BLaER1 treated with 17β-estradiol and CSF1 and Interleukin-3, amounts not matched to agents 10 nM and 100 nM (cell line): Measurements from ENCODE around the gene SLCO3A1.
A peak's percentile ranks its signal among the peaks of the same experiment; 100 is the strongest.

Experiments used
- H3K27ac ChIP-seq, 11 experiments: shearing (Covaris generic); formaldehyde crosslinking; 2 replicates each; pipeline ENCODE4 v1.8.1; 2022
- H3K27me3 ChIP-seq, 11 experiments: shearing (Covaris generic); formaldehyde crosslinking; 2 replicates each; pipeline ENCODE4 v1.8.1; 2022
- H3K36me3 ChIP-seq, 11 experiments: shearing (Covaris generic); formaldehyde crosslinking; 2 replicates each; pipeline ENCODE4 v1.8.1; 2022
- H3K4me1 ChIP-seq, 10 experiments: shearing (Covaris generic); formaldehyde crosslinking; 2 replicates each; pipeline ENCODE4 v1.8.1; 2022
- H3K4me2 ChIP-seq, 11 experiments: shearing (Covaris generic); formaldehyde crosslinking; 2 replicates each; pipeline ENCODE4 v1.8.1; 2022
- H3K4me3 ChIP-seq, 10 experiments: shearing (Covaris generic); formaldehyde crosslinking; 2 replicates each; pipeline ENCODE4 v1.8.1; 2022
- H3K9ac ChIP-seq, 11 experiments: shearing (Covaris generic); formaldehyde crosslinking; 2 replicates each; pipeline ENCODE4 v1.8.1; 2022
- H3K9me3 ChIP-seq, 11 experiments: shearing (Covaris generic); formaldehyde crosslinking; replicated peaks in 1 of 11; 2 replicates each; pipeline ENCODE4 v1.8.1; 2022
- H4K20me1 ChIP-seq, 11 experiments: shearing (Covaris generic); formaldehyde crosslinking; 2 replicates each; pipeline ENCODE4 v1.8.1; 2022
- Cebpa-rat ChIP-seq, 11 experiments: shearing (Covaris generic); IDR thresholded peaks; 2 replicates each; pipeline ENCODE4 v1.8.1; 2022

Gene SLCO3A1

GRCh38 chr15:91936182-91936775 is 82.8 kb downstream of the SLCO3A1 start:
- Histone ChIP-seq H3K4me2 (peak overlapping the region in 5 of 11 experiments; percentile 11 to 87 (median 52); a peak in 8 of 22 replicates), H3K4me3 (no peak overlapping the region), H3K27ac (peak overlapping the region in 2 of 11 experiments; percentile 1 to 7; a peak in 2 of 22 replicates), H4K20me1 (no peaks in the 10 kb centered on the region; a peak in 1 of 22 replicates), H3K9ac (no peak overlapping the region), H3K4me1 (peaks cover 7 to 59% (median 26%) of the 10 kb centered on the region in 10 experiments), H3K27me3 (no peaks in the 10 kb centered on the region), H3K36me3 (no peaks in the 10 kb centered on the region), H3K9me3 (peaks cover 5 to 11% (median 8%) of the 10 kb centered on the region in 11 experiments; a peak in 11 of 22 replicates)
- TF ChIP-seq Cebpa-rat (IDR thresholded peaks at IDR 0.05): no peak

- peak overlapping the region in 1 of 11 experiments; percentile 7; a peak in 2 of 22 replicates for H3K27ac ChIP-seq
- peaks cover 7 to 65% (median 33%) of the 10 kb centered on the region in 10 experiments for H3K4me1 ChIP-seq
- no peak overlapping the region for H3K4me3 ChIP-seq
- no peaks in the 10 kb centered on the region for H3K27me3 ChIP-seq
- no peak overlapping the region for H3K9ac ChIP-seq
- peak overlapping the region in 5 of 11 experiments; percentile 11 to 87 (median 52); a peak in 8 of 22 replicates for H3K4me2 ChIP-seq
- H4K20me1 ChIP-seq: no peaks in the 10 kb centered on the region; a peak in 1 of 22 replicates
- TF ChIP-seq Cebpa-rat (IDR thresholded peaks at IDR 0.05): no peak
- H3K9me3 ChIP-seq: peaks cover 5 to 11% (median 8%) of the 10 kb centered on the region in 11 experiments; a peak in 11 of 22 replicates
- H3K36me3 ChIP-seq: no peaks in the 10 kb centered on the region
Observed at GRCh38 chr15:91936927-91937326, 83.4 kb downstream of the SLCO3A1 start.

DNA sequence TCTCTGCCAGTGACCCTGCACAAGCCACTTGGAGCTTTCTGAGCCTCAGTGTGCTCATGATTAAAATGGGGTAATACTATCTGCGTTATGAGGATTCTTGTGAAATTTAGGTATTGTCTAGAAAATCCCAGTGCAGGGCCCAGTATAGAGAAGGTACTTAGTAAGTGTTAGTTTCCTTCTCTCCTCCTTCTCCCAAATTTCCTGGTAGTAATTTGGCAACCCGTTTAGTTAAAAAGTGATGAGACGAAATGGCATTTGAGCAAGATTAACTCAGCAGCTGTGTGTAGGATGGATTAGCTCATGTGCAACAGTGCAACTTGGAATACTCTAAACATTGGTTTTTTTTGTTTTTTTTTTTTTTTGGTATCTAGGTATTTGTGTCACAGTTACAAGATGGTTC is 84.6 kb downstream of the SLCO3A1 start:
- H3K27me3 ChIP-seq: no peaks in the 10 kb centered on the region
- no peak overlapping the region for H3K4me3 ChIP-seq
- TF ChIP-seq Cebpa-rat (IDR thresholded peaks at IDR 0.05): no peak

GRCh38 chr15:91939403-91939831 is 85.9 kb downstream of the SLCO3A1 start:
- Histone ChIP-seq H3K27ac (peak overlapping the region in 6 of 11 experiments; percentile 73 to 91 (median 85); a peak in 9 of 22 replicates), H4K20me1 (no peaks in the 10 kb centered on the region; a peak in 1 of 22 replicates), H3K36me3 (no peaks in the 10 kb centered on the region), H3K27me3 (no peaks in the 10 kb centered on the region), H3K9ac (no peak overlapping the region; a peak in 1 of 22 replicates), H3K9me3 (peaks cover 0 to 4% (median 0%) of the 10 kb centered on the region in 11 experiments; a peak in 4 of 22 replicates), H3K4me3 (no peak overlapping the region), H3K4me2 (peak overlapping the region in 8 of 11 experiments; percentile 53 to 97 (median 89); a peak in 16 of 22 replicates), H3K4me1 (peaks cover 22 to 90% (median 58%) of the 10 kb centered on the region in 10 experiments)
- TF ChIP-seq Cebpa-rat (IDR thresholded peaks at IDR 0.05): no peak

More for the DNA sequence above, 84.6 kb downstream of the SLCO3A1 start:
- Histone ChIP-seq H3K4me2 (peak overlapping the region in 1 of 11 experiments; percentile 87; a peak in 1 of 22 replicates), H3K36me3 (no peaks in the 10 kb centered on the region), H3K4me1 (peaks cover 16 to 78% (median 45%) of the 10 kb centered on the region in 10 experiments), H3K9ac (no peak overlapping the region), H4K20me1 (no peaks in the 10 kb centered on the region; a peak in 1 of 22 replicates), H3K27ac (no peak overlapping the region), H3K9me3 (peaks cover 5 to 11% (median 8%) of the 10 kb centered on the region in 11 experiments; a peak in 11 of 22 replicates)

GRCh38 chr15:91940496-91941381 is 87.2 kb downstream of the SLCO3A1 start:
- TF ChIP-seq Cebpa-rat (IDR thresholded peaks at IDR 0.05): no peak
- Histone ChIP-seq H3K27ac (peak overlapping the region; percentile 15 to 91 (median 82); a peak in 19 of 22 replicates), H3K27me3 (no peaks in the 10 kb centered on the region), H3K4me2 (peak overlapping the region in 10 of 11 experiments; percentile 14 to 97 (median 86); a peak in 18 of 22 replicates), H4K20me1 (no peaks in the 10 kb centered on the region; a peak in 1 of 22 replicates), H3K9ac (peak overlapping the region in 6 of 11 experiments; percentile 13 to 67 (median 46); a peak in 9 of 22 replicates), H3K4me3 (no peak overlapping the region), H3K9me3 (0 out of 22 replicates have a peak, but pooled peaks cover 0 to 3% (median 0%) of the 10 kb centered on the region in 11 experiments), H3K4me1 (peaks cover 22 to 100% (median 66%) of the 10 kb centered on the region in 10 experiments), H3K36me3 (no peaks in the 10 kb centered on the region)

DNA sequence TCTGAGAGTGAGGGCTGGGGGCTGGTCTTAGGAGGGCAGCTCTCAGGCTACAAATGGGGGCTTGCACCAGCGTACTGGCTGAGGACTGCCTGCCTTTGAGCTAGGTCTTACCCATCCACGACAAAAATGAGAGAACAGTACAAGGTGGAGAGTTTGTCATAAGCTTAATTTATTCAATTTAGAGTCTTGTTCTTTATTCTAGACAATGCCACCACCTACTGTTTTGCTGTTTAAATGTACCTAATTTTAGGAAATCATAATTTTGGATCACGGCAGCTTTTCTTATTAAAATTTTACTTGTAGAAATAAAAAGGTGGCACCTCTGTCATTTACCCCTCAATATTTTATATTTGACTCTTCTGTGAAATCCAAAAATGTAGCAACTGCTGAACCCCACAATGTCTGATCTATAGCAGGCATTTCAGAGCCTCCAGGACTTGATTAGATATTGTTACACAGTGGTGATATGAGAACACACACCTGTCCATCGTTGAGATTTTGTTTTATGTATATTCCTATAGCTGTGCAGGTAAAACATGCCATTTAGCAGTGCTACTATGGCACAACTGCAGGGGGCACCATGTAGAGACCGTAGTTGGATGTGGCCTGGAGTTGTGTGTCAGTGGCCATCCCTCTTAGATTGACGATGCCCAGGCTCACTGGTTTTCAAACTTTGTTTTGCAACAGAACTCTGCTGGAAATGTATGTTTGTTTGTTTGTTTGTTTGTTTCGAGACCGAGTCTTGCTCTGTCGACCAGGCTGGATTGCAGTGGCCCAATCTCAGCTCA is 88.6 kb downstream of the SLCO3A1 start:
- Histone ChIP-seq H3K9ac (peak overlapping the region; percentile 24 to 77 (median 67); a peak in 19 of 22 replicates), H4K20me1 (no peaks in the 10 kb centered on the region; a peak in 1 of 22 replicates), H3K4me1 (peaks cover 22 to 100% (median 71%) of the 10 kb centered on the region in 10 experiments), H3K9me3 (0 out of 22 replicates have a peak, but pooled peaks cover 0 to 3% (median 0%) of the 10 kb centered on the region in 11 experiments), H3K4me2 (peak overlapping the region; percentile 54 to 97 (median 86)), H3K27ac (peak overlapping the region; percentile 65 to 91 (median 82)), H3K27me3 (no peaks in the 10 kb centered on the region), H3K4me3 (peak overlapping the region in 6 of 10 experiments; percentile 3 to 49 (median 35); a peak in 7 of 20 replicates), H3K36me3 (no peaks in the 10 kb centered on the region)
- no peak for TF ChIP-seq Cebpa-rat (IDR thresholded peaks at IDR 0.05)

GRCh38 chr15:91942720-91943394 is 89.3 kb downstream of the SLCO3A1 start:
- peak overlapping the region; percentile 24 to 77 (median 67); a peak in 19 of 22 replicates for H3K9ac ChIP-seq
- peak overlapping the region; percentile 65 to 91 (median 82) for H3K27ac ChIP-seq
- no peaks in the 10 kb centered on the region for H3K36me3 ChIP-seq
- peaks cover 22 to 100% (median 77%) of the 10 kb centered on the region in 10 experiments for H3K4me1 ChIP-seq
- no peaks in the 10 kb centered on the region for H3K27me3 ChIP-seq
- peak overlapping the region in 6 of 10 experiments; percentile 4 to 49 (median 35); a peak in 8 of 20 replicates for H3K4me3 ChIP-seq
- H3K9me3 ChIP-seq: 0 out of 22 replicates have a peak, but pooled peaks cover 0 to 3% (median 0%) of the 10 kb centered on the region in 11 experiments
- no peaks in the 10 kb centered on the region; a peak in 1 of 22 replicates for H4K20me1 ChIP-seq
- peak overlapping the region; percentile 54 to 97 (median 86) for H3K4me2 ChIP-seq
- peak; percentile 97 to 100 (median 99) for TF ChIP-seq Cebpa-rat (IDR thresholded peaks at IDR 0.05)
